HepG2 (cell line): Measurements from ENCODE around the gene ZKSCAN1. TPM values are rescaled to one million over a fixed set of nuclear protein-coding genes. Genes with fewer than 3 reads are reported as not detected.

Experiments
- CHD2 ChIP-seq: IDR thresholded peaks from 2 replicates; pipeline ENCODE4 v1.6.1; 2011; ENCODE audit warnings: low read depth, low read length, improper control_type of control experiment
- CREM ChIP-seq, 2 experiments: sonication (generic) in 1 of 2; formaldehyde crosslinking in 1 of 2; IDR thresholded peaks; 2 replicates each; pipeline versions ENCODE4 v1.4.0 to v1.6.1; 2016 to 2020; ENCODE audit warnings: antibody characterized with exemption in 1 of 2, mild to moderate bottlenecking in 1 of 2, missing genetic modification reagents in 1 of 2
- CTCF ChIP-seq: sonication (generic); formaldehyde crosslinking; IDR thresholded peaks from 2 replicates; pipeline ENCODE4 v1.5.0; 2020; ENCODE audit warnings: mild to moderate bottlenecking, missing genetic modification reagents, moderate library complexity
- FOXO4 ChIP-seq: sonication (generic); formaldehyde crosslinking; conservative IDR thresholded peaks from 2 replicates; pipeline ENCODE4 v1.8.1; 2023; ENCODE audit warnings: missing genetic modification reagents
- KDM5B ChIP-seq: sonication (generic); formaldehyde crosslinking; IDR thresholded peaks from 2 replicates; pipeline ENCODE4 v1.4.0; 2020; ENCODE audit warnings: missing genetic modification reagents, mild to moderate bottlenecking, borderline replicate concordance
- MZF1 ChIP-seq: sonication (generic); formaldehyde crosslinking; IDR thresholded peaks from 2 replicates; pipeline ENCODE4 v1.8.1; 2023; ENCODE audit warnings: mild to moderate bottlenecking, missing genetic modification reagents, borderline replicate concordance
- NR2F2 ChIP-seq: IDR thresholded peaks from 2 replicates; pipeline ENCODE4 v1.6.1; 2012; ENCODE audit warnings: low read depth, inconsistent platforms, borderline replicate concordance
- POGZ ChIP-seq: sonication (generic); formaldehyde crosslinking; IDR thresholded peaks from 2 replicates; pipeline ENCODE4 v1.4.0; 2020; ENCODE audit warnings: mild to moderate bottlenecking, missing genetic modification reagents
- PREB ChIP-seq: sonication (generic); formaldehyde crosslinking; IDR thresholded peaks from 2 replicates; pipeline ENCODE4 v1.4.0; 2020; ENCODE audit warnings: missing genetic modification reagents
- SAP130 ChIP-seq: IDR thresholded peaks from 2 replicates; pipeline ENCODE4 v1.6.1; 2016; ENCODE audit warnings: low read depth
- SOX13 ChIP-seq, 3 experiments: fragments of 450-650 bp in 1 of 3; sonication (generic) in 1 of 3; formaldehyde crosslinking in 1 of 3; IDR thresholded peaks in 2 of 3; conservative IDR thresholded peaks in 1 of 3; 2 replicates each; pipeline versions ENCODE4 v1.5.0 to v1.6.1; 2016 to 2020; ENCODE audit warnings: antibody characterized with exemption in 1 of 3, mild to moderate bottlenecking in 1 of 3, missing compliant biosample characterization in 1 of 3, missing genetic modification reagents in 1 of 3, moderate library complexity in 1 of 3
- TGIF2 ChIP-seq: IDR thresholded peaks from 2 replicates; pipeline ENCODE4 v1.6.1; 2016; ENCODE audit warnings: control low read depth, missing compliant biosample characterization
- ZHX2 ChIP-seq, 2 experiments: sonication (generic) in 1 of 2; formaldehyde crosslinking in 1 of 2; IDR thresholded peaks; 2 replicates each; pipeline versions ENCODE4 v1.6.1 to v1.9.0; 2014 to 2022; ENCODE audit warnings: antibody characterized with exemption in 1 of 2, borderline replicate concordance in 1 of 2, inconsistent platforms in 1 of 2, low read depth in 1 of 2, missing genetic modification reagents in 1 of 2
- ZNF263 ChIP-seq: sonication (generic); formaldehyde crosslinking; IDR thresholded peaks from 2 replicates; pipeline ENCODE4 v1.4.0; 2020; ENCODE audit warnings: missing genetic modification reagents
- ZNF800 ChIP-seq: sonication (generic); formaldehyde crosslinking; IDR thresholded peaks from 2 replicates; pipeline ENCODE4 v1.4.0; 2020; ENCODE audit warnings: missing genetic modification reagents
- polyA plus RNA-seq, 8 experiments: library from polyadenylated mRNA; depleted of rRNA in 3 of 8; stranded (reverse) in 7 of 8; unstranded in 1 of 8; fragments of >200 nt; fragmentation: Illumina TruSeq in 4 of 8; extraction: Trizol in 4 of 8; gene quantifications; 2 replicates each; pipeline versions ENCODE4 v1.2.1 to v1.2.3, GENCODE V29; 2011 to 2016; ENCODE audit warnings: low read depth in 4 of 8, missing spikeins in 1 of 8, mixed read lengths in 1 of 8; ENCODE audit not compliant: insufficient read depth in 1 of 8
- total RNA-seq, 5 experiments: library from RNA; depleted of rRNA; stranded (reverse); fragments of >200 nt; fragmentation: Illumina TruSeq; extraction: Trizol; gene quantifications; 2 replicates each; pipeline ENCODE4 v1.2.3, GENCODE V29; 2016; ENCODE audit warnings: low read depth in 1 of 5

Gene ZKSCAN1
- total and polyA plus RNA-seq, 2 of the 13 experiments (the other 11 are each of a cell fraction or from before 2014, with no cell fraction given), result 46.4 to 60.6 TPM

GRCh38 chr7:99997545-99998137 is 17.8 kb upstream of the ZKSCAN1 start (continued):
- TF ChIP-seq CHD2 (no peak), ZNF800 (CRISPR knock-in tag) (no peak; the same call in none of the 2 replicates), POGZ (peak; percentile 68), NR2F2 (no peak), MZF1 (CRISPR knock-in tag) (no peak), SOX13 (IDR thresholded peaks at IDR 0.05) (peak; percentile 58), SOX13 (CRISPR knock-in tag; conservative IDR thresholded peaks at IDR 0.05 in 1 of 2, IDR thresholded peaks at IDR 0.05 in 1 of 2) (peak in 1 of 2 experiments; percentile 90; a peak in 1 of 4 replicates), ZNF263 (CRISPR knock-in tag) (0 out of 2 replicates have a peak, but pooled peaks have one; percentile 10), TGIF2 (CRISPR knock-in tag) (peak; percentile 74; the same call in 1 of the 2 replicates), PREB (CRISPR knock-in tag) (no peak), CREM (IDR thresholded peaks at IDR 0.05) (0 out of 2 replicates have a peak, but pooled peaks have one; percentile 40), CREM (CRISPR knock-in tag; IDR thresholded peaks at IDR 0.05) (no peak), ZHX2 (IDR thresholded peaks at IDR 0.05; ENCODE audit: low read depth) (peak; percentile 38; the same call in 1 of the 2 replicates), ZHX2 (CRISPR knock-in tag; IDR thresholded peaks at IDR 0.05; ENCODE audit: borderline replicate concordance) (no peak), KDM5B (CRISPR knock-in tag) (peak; percentile 79; the same call in 1 of the 2 replicates), FOXO4 (no peak), SAP130 (CRISPR knock-in tag) (peak; percentile 94), CTCF (peak; percentile 66)
